ENCODE results near the gene DNAH6. TPM values are rescaled to one million over a fixed set of nuclear protein-coding genes. Genes with fewer than 3 reads are reported as not detected.

Gene DNAH6
- total RNA-seq, 3 donors from 2014 or later = 1.2 to 1.3 (median 1.3) TPM

DNA sequence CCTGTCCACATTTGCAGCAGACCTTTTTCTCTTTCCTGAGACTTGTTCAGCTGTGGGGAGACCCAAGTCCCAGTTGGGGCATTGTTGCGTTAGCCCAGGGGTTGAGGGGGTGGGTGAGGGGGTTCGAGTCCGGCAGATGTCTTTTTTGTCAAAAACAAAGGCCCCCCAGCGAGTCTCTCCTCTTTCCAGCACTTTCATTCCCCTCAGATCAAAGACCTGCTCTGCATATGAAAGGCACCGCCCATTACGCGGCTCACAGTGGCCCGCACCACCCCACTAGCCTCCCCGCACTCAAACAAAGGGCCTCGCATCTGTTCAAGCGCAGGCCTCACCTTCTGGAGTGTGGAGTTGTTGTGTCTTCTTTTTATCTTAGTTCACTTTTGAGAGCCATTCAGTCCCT, 339.4 kb downstream of the DNAH6 start:
- H3K4me3 ChIP-seq = no peak overlapping the region
- no peak for ATAC-seq
- intact Hi-C loops (cut with DNase I, micrococcal nuclease) = no loop called here
- no peaks in the 10 kb centered on the region for H3K36me3 ChIP-seq (ENCODE audit: low read depth)
- H3K9me3 ChIP-seq = no peaks in the 10 kb centered on the region
- H3K4me1 ChIP-seq (ENCODE audit: low read depth) = peaks cover 21% of the 10 kb centered on the region
- TF ChIP-seq, protein P1, sequence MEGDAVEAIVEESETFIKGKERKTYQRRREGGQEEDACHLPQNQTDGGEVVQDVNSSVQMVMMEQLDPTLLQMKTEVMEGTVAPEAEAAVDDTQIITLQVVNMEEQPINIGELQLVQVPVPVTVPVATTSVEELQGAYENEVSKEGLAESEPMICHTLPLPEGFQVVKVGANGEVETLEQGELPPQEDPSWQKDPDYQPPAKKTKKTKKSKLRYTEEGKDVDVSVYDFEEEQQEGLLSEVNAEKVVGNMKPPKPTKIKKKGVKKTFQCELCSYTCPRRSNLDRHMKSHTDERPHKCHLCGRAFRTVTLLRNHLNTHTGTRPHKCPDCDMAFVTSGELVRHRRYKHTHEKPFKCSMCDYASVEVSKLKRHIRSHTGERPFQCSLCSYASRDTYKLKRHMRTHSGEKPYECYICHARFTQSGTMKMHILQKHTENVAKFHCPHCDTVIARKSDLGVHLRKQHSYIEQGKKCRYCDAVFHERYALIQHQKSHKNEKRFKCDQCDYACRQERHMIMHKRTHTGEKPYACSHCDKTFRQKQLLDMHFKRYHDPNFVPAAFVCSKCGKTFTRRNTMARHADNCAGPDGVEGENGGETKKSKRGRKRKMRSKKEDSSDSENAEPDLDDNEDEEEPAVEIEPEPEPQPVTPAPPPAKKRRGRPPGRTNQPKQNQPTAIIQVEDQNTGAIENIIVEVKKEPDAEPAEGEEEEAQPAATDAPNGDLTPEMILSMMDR (IDR thresholded peaks at IDR 0.05) = no peak
- DNase-seq = no peak

DNA sequence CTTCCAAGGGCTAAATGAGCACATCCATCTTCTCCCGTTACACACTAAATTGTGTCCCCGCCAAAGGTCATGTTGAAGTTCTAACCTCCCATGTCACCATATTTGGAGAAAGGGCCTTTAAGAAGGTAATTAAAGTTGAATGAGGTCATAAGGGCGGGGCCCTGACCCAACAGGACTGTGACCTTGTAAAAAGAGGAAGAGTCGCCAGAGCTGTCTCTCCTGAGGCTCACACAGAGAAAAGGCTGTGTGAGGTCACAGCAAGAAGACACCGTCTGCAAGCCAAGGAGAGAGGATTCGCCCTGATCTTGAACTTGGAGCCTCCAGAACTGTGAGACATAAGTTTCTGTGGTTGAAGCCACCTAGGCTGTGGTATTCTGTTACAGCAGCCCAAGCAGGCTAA, 340.5 kb downstream of the DNAH6 start:
- intact Hi-C loops (cut with DNase I, micrococcal nuclease) = no loop called here
- TF ChIP-seq, protein P1 (IDR thresholded peaks at IDR 0.05) = no peak
- peaks cover 21% of the 10 kb centered on the region for H3K4me1 ChIP-seq (ENCODE audit: low read depth)
- DNase-seq (peak in 1 of 3 donors; percentile 38), ATAC-seq (peak; percentile 78)
- no peaks in the 10 kb centered on the region for H3K36me3 ChIP-seq (ENCODE audit: low read depth)
- H3K4me3 ChIP-seq = no peak overlapping the region
- no peaks in the 10 kb centered on the region for H3K9me3 ChIP-seq

DNA sequence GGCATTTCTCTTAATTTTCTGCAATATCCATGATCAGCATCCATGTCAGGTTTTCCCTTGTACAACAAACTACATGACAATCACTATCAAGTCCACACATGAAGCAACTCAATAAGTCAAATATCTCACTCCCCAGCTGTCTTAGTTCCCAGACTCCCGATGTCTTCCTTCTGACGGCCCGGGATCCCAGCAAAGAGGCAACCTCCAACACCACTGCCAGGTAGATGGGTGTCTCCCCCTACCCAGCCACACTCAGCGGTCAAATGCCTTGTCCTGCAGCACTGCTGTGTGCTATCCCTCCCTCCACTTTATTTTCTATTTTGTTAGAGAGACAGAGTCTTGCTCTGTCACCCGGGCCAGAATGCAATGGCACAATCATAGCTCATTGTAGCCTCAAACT, 341.3 kb downstream of the DNAH6 start:
- intact Hi-C loops (cut with DNase I, micrococcal nuclease) = no loop called here
- Histone ChIP-seq H3K4me3 (no peak overlapping the region), H3K9me3 (no peaks in the 10 kb centered on the region), H3K36me3 (ENCODE audit: low read depth) (no peaks in the 10 kb centered on the region), H3K4me1 (ENCODE audit: low read depth) (peaks cover 21% of the 10 kb centered on the region)
- DNase-seq (no peak), ATAC-seq (no peak)
- TF ChIP-seq, protein P1 (IDR thresholded peaks at IDR 0.05) = no peak

DNA sequence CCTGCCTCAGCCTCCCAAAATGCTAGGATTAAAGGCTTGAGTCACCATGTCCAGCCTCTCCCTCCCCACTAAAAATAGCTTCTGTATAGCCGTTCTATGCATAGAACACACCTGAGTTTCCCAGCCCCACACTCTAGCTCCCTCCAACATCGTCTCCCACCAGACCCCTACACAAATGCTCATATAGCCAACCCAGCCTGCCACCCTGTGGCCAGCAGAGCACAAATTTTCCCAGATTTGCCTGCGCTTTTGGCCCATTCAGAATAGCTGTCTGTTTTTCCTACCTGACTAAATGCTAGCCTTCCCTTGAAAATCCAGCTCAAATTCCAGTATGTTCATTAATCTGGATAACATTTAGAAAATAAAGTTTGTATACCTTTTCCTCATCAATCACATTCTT, 341.8 kb downstream of the DNAH6 start:
- intact Hi-C loops (cut with DNase I, micrococcal nuclease) = no loop called here
- TF ChIP-seq, protein P1 (IDR thresholded peaks at IDR 0.05) = no peak
- Histone ChIP-seq H3K4me1 (ENCODE audit: low read depth) (peaks cover 21% of the 10 kb centered on the region), H3K9me3 (no peaks in the 10 kb centered on the region), H3K4me3 (no peak overlapping the region), H3K36me3 (ENCODE audit: low read depth) (no peaks in the 10 kb centered on the region)
- ATAC-seq (no peak), DNase-seq (no peak)

DNA sequence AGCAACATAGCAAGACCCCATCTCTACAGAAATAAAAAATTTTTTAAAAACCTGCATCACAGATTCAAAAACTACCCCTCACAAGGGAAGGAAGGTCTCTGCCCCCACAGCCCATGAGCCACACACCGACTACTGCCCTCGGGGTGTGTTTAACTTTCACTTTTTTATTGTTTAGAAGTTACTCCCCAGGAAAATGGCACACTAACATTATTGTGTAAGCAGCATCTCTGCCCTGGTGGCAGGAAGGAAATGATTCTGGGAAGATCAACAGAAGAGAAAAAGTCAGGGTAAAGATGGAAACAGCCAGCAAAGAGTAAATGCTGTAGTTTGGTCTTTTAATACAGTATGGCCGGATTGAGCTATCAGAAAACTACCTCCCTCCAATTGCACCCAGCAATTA, 342.6 kb downstream of the DNAH6 start:
- TF ChIP-seq, protein P1 (IDR thresholded peaks at IDR 0.05) = no peak
- peak; percentile 39 for ATAC-seq
- DNase-seq = no peak
- Histone ChIP-seq H3K4me3 (no peak overlapping the region), H3K4me1 (ENCODE audit: low read depth) (peaks cover 21% of the 10 kb centered on the region), H3K36me3 (ENCODE audit: low read depth) (no peaks in the 10 kb centered on the region), H3K9me3 (no peaks in the 10 kb centered on the region)
- intact Hi-C loops (cut with DNase I, micrococcal nuclease) = no loop called here

DNA sequence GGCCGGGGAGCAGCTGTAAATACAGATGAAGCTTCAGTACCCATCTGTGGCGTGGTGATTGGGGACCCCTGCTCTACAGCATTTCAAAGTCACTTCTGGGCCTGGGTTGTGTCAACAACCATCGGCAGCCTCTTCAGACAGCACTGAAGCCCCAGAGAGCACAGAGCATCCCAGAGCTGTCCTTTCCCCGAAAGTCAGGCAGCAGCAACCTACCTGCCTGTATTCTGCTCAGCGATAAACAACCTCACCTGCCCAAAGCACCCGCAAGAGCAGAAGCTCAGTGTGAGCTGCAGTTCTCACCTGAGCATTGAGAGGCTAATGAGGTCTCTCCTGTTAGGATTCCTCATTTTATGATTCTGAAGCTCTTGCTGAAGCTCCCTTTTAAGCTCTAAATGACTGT, 345.2 kb downstream of the DNAH6 start:
- Histone ChIP-seq H3K9me3 (no peaks in the 10 kb centered on the region), H3K36me3 (ENCODE audit: low read depth) (no peaks in the 10 kb centered on the region), H3K4me3 (no peak overlapping the region), H3K4me1 (ENCODE audit: low read depth) (peaks cover 20% of the 10 kb centered on the region)
- intact Hi-C loops (cut with DNase I, micrococcal nuclease) = no loop called here
- DNase-seq (no peak), ATAC-seq (no peak)
- TF ChIP-seq, protein P1 (IDR thresholded peaks at IDR 0.05) = no peak

Measured in mucosa of descending colon (tissue), 3 donors.